ENCODE measurements around the gene SERBP1.
A peak's percentile ranks its signal among the peaks of the same experiment; 100 is the strongest.

The SERBP1 gene

GRCh38 chr1:67430358-67431155, at the start of gene SERBP1 (continued):
- TF ChIP-seq ZNF223 (tag by site-specific recombination; IDR thresholded peaks at IDR 0.05) (peak; percentile 86), OSR2 (tag by site-specific recombination; IDR thresholded peaks at IDR 0.05) (peak; percentile 19; the same call in 1 of the 2 replicates), TCF7L2 (IDR thresholded peaks at IDR 0.05; ENCODE audit: borderline replicate concordance, low read depth, low read length) (no peak), ZNF585B (tag by site-specific recombination; IDR thresholded peaks at IDR 0.05) (no peak), ZNF76 (tag by site-specific recombination; IDR thresholded peaks at IDR 0.05; ENCODE audit: borderline replicate concordance, low read depth) (peak; percentile 99), ZNF580 (tag by site-specific recombination; IDR thresholded peaks at IDR 0.05) (peak; percentile 74), ZNF391 (tag by site-specific recombination; IDR thresholded peaks at IDR 0.05; ENCODE audit: borderline replicate concordance, low read depth) (0 out of 2 replicates have a peak, but pooled peaks have one; percentile 33), ZNF335 (tag by site-specific recombination; conservative IDR thresholded peaks at IDR 0.05) (peak; percentile 97), ELK4 (IDR thresholded peaks at IDR 0.05; ENCODE audit: borderline replicate concordance, low read depth, low read length) (peak; percentile 40; the same call in 1 of the 2 replicates), ZNF558 (tag by site-specific recombination; IDR thresholded peaks at IDR 0.05) (0 out of 2 replicates have a peak, but pooled peaks have one; percentile 13), ZNF202 (tag by site-specific recombination; IDR thresholded peaks at IDR 0.05; ENCODE audit: borderline replicate concordance) (no peak), ZNF596 (tag by site-specific recombination; IDR thresholded peaks at IDR 0.05) (no peak), ZNF777 (tag by site-specific recombination; IDR thresholded peaks at IDR 0.05; ENCODE audit: borderline replicate concordance) (0 out of 2 replicates have a peak, but pooled peaks have one; percentile 38), ZNF692 (tag by site-specific recombination; IDR thresholded peaks at IDR 0.05) (peak; percentile 65; the same call in 1 of the 2 replicates), ZNF423 (tag by site-specific recombination; IDR thresholded peaks at IDR 0.05) (peak; percentile 73), ZNF324 (tag by site-specific recombination; IDR thresholded peaks at IDR 0.05) (0 out of 2 replicates have a peak, but pooled peaks have one; percentile 61), ZNF48 (tag by site-specific recombination; IDR thresholded peaks at IDR 0.05) (no peak), ZFHX2 (tag by site-specific recombination; conservative IDR thresholded peaks at IDR 0.05) (peak; percentile 75), SP2 (tag by site-specific recombination; IDR thresholded peaks at IDR 0.05) (peak; percentile 82), ZNF350 (tag by site-specific recombination; IDR thresholded peaks at IDR 0.05) (no peak), KLF17 (tag by site-specific recombination; IDR thresholded peaks at IDR 0.05) (peak; percentile 42; the same call in 1 of the 2 replicates), ZNF433 (tag by site-specific recombination; IDR thresholded peaks at IDR 0.05; ENCODE audit: low read depth) (no peak), ZNF785 (tag by site-specific recombination; IDR thresholded peaks at IDR 0.05) (no peak), HIC1 (tag by site-specific recombination; IDR thresholded peaks at IDR 0.05) (peak; percentile 87), KLF7 (tag by site-specific recombination; IDR thresholded peaks at IDR 0.05; ENCODE audit: borderline replicate concordance) (peak; percentile 87; the same call in 1 of the 2 replicates), ZNF146 (tag by site-specific recombination; IDR thresholded peaks at IDR 0.05) (peak; percentile 52; the same call in 1 of the 2 replicates), KLF10 (tag by site-specific recombination; IDR thresholded peaks at IDR 0.05) (peak; percentile 67; the same call in 1 of the 2 replicates), ZBTB20 (tag by site-specific recombination; IDR thresholded peaks at IDR 0.05) (peak; percentile 90; the same call in 1 of the 2 replicates), ZNF19 (tag by site-specific recombination; IDR thresholded peaks at IDR 0.05; ENCODE audit: low read depth) (no peak), KLF9 (tag by site-specific recombination; IDR thresholded peaks at IDR 0.05; ENCODE audit: low read depth) (peak; percentile 95), FEZF1 (tag by site-specific recombination; IDR thresholded peaks at IDR 0.05) (peak; percentile 60), TRIM28 (IDR thresholded peaks at IDR 0.05; ENCODE audit: borderline replicate concordance, low read length) (peak; percentile 95), REPIN1 (tag by site-specific recombination; IDR thresholded peaks at IDR 0.05; ENCODE audit: low read depth) (0 out of 2 replicates have a peak, but pooled peaks have one; percentile 33)
